ENCODE measurements around the gene SGK1. TPM values are rescaled to one million over a fixed set of nuclear protein-coding genes. Genes with fewer than 3 reads are reported as not detected.
A peak's percentile ranks its signal among the peaks of the same experiment; 100 is the strongest.

SGK1 gene
- total RNA-seq, 1 experiment from 2014 or later = 95.2 TPM

DNA sequence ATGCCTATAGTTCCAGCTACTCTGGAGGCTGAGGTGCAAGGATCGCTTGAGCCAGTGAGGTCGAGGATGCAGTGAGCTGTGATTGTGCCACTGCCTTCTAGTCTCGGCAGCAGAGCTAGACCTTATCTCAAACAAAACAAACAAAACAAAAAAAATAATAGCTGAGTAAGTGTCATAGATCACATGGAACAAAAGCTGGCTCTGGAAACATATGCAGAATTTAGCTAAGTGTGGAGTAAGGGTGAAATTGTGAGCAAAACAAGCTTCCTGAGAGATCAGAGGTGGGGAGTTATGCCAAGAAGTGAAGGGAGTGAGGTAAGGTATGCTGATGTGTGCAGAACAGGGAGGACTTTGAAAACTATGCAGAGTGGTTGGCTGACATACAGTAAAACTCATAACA is 18.7 kb downstream of the SGK1 start:
- Histone ChIP-seq H3F3A (ENCODE audit: low read length, unreplicated experiment) (no peaks in the 10 kb centered on the region), H3K9ac (ENCODE audit: low read length) (no peak overlapping the region), H2AFZ (ENCODE audit: low read length) (no peak overlapping the region), H4K20me1 (ENCODE audit: low read length) (no peaks in the 10 kb centered on the region), H3K36me3 (ENCODE audit: low read depth, low read length) (no peaks in the 10 kb centered on the region), H3K4me1 (ENCODE audit: insufficient read depth, low read length) (peaks cover 13% of the 10 kb centered on the region), H3K9me3 (ENCODE audit: low read length) (no peaks in the 10 kb centered on the region), H3K4me3 (ENCODE audit: low read length) (no peak overlapping the region), H3K4me2 (ENCODE audit: low read length) (no peak overlapping the region), H3K79me2 (ENCODE audit: low read length) (no peaks in the 10 kb centered on the region), H3K9me2 (replicated peaks; ENCODE audit: low read length) (no peaks in the 10 kb centered on the region), H3K27me3 (ENCODE audit: low read length) (no peaks in the 10 kb centered on the region), H3K27ac (ENCODE audit: low read length) (no peak overlapping the region)
- TF ChIP-seq, protein P1, sequence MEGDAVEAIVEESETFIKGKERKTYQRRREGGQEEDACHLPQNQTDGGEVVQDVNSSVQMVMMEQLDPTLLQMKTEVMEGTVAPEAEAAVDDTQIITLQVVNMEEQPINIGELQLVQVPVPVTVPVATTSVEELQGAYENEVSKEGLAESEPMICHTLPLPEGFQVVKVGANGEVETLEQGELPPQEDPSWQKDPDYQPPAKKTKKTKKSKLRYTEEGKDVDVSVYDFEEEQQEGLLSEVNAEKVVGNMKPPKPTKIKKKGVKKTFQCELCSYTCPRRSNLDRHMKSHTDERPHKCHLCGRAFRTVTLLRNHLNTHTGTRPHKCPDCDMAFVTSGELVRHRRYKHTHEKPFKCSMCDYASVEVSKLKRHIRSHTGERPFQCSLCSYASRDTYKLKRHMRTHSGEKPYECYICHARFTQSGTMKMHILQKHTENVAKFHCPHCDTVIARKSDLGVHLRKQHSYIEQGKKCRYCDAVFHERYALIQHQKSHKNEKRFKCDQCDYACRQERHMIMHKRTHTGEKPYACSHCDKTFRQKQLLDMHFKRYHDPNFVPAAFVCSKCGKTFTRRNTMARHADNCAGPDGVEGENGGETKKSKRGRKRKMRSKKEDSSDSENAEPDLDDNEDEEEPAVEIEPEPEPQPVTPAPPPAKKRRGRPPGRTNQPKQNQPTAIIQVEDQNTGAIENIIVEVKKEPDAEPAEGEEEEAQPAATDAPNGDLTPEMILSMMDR (conservative IDR thresholded peaks at IDR 0.05; ENCODE audit: low read depth, low read length) = no peak
- TF ChIP-seq EZH2 (IDR thresholded peaks at IDR 0.05; ENCODE audit: low read length, unreplicated experiment) = no peak
- TF ChIP-seq EZH2phosphoT487 (IDR thresholded peaks at IDR 0.05; ENCODE audit: borderline replicate concordance, low read length) = no peak
- DNase-seq (peak; percentile 2), ATAC-seq (peak; percentile 24; the same call in 1 of the 2 replicates)
- CTCF ChIA-PET = no interaction called here
- no TSS peak for BruUV-seq (replicated peaks)
- intact Hi-C loops (cut with micrococcal nuclease) = loop anchor here (10.0 kb wide), 1 partner anchor 124 kb away; no protein-coding TSS in a partner anchor
- POLR2A ChIA-PET (ENCODE audit: unreplicated experiment) = no interaction called here

DNA sequence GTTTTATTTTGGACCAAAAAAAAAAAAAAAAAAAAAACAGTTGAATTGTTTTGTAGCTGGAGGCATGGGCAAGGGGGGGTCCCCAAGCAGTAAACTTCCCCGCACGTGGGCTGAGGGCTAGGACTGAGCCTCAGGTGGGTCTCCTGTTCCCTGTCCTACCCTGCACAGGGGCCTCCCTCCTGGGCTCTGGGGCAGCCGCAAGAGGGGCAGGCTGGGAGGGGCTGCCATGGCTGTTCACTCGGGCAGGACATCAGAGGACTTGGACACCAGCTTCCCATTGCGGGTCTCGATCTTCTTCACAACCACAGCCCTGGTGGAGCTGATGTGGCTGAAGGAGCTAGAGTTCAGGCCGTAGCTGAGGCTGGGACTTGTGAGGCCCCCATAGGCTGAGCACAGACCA is 21.1 kb downstream of the SGK1 start:
- DNase-seq (no peak), ATAC-seq (no peak)
- Histone ChIP-seq H3K79me2 (ENCODE audit: low read length) (no peaks in the 10 kb centered on the region), H3K4me1 (ENCODE audit: insufficient read depth, low read length) (peaks cover 13% of the 10 kb centered on the region), H3K27me3 (ENCODE audit: low read length) (no peaks in the 10 kb centered on the region), H4K20me1 (ENCODE audit: low read length) (no peaks in the 10 kb centered on the region), H3K36me3 (ENCODE audit: low read depth, low read length) (no peaks in the 10 kb centered on the region), H3K9me3 (ENCODE audit: low read length) (no peaks in the 10 kb centered on the region), H3K9ac (ENCODE audit: low read length) (no peak overlapping the region), H3K4me2 (ENCODE audit: low read length) (no peak overlapping the region), H2AFZ (ENCODE audit: low read length) (no peak overlapping the region), H3F3A (ENCODE audit: low read length, unreplicated experiment) (no peaks in the 10 kb centered on the region), H3K27ac (ENCODE audit: low read length) (no peak overlapping the region), H3K4me3 (ENCODE audit: low read length) (no peak overlapping the region), H3K9me2 (replicated peaks; ENCODE audit: low read length) (no peaks in the 10 kb centered on the region)
- TF ChIP-seq EZH2phosphoT487 (IDR thresholded peaks at IDR 0.05; ENCODE audit: borderline replicate concordance, low read length) = no peak
- no peak for TF ChIP-seq EZH2 (IDR thresholded peaks at IDR 0.05; ENCODE audit: low read length, unreplicated experiment)
- TF ChIP-seq, protein P1 (conservative IDR thresholded peaks at IDR 0.05; ENCODE audit: low read depth, low read length) = no peak
- intact Hi-C loops (cut with micrococcal nuclease) = loop anchor here (10.0 kb wide), 1 partner anchor 122 kb away; no protein-coding TSS in a partner anchor
- ChIA-PET POLR2A (ENCODE audit: unreplicated experiment) (no interaction called here), CTCF (no interaction called here)
- BruUV-seq (replicated peaks) = no TSS peak

DNA sequence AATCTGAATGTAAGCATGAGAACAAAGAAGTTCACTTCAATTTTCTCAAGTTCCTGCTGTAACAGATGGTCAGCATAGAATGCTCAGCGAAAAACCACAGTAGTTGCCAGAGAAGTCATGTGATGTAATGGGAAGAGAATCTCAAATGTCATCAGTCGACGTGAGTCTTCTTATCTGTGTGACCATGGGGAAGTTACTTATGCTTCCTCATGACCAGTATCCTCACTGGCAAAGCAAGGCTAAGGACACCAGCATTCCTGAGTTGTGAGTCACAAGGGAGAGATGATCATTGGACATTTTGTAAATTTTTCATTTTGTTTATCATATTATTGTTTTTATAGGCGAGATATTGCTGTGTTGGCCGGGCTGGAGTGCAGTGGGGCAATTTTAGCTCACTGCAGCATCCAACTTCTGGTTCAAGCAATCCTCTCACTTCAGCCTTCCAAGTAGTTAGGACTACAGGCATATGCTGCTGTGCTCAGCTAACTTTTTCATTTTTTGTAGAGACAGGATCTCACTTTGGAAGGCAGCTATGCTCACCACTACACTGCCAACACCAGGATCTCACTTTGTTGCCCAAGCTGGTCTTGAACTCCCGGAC is 21.9 kb downstream of the SGK1 start:
- POLR2A ChIA-PET (ENCODE audit: unreplicated experiment) = no interaction called here
- CTCF ChIA-PET = no interaction called here
- H3K4me2 ChIP-seq (ENCODE audit: low read length) = peak overlapping the region; percentile 12

More for the DNA sequence above, 21.9 kb downstream of the SGK1 start:
- Histone ChIP-seq H2AFZ (ENCODE audit: low read length) (peak overlapping the region; percentile 56; the same call in 1 of the 2 replicates), H3K9me2 (replicated peaks; ENCODE audit: low read length) (no peaks in the 10 kb centered on the region), H3K36me3 (ENCODE audit: low read depth, low read length) (no peaks in the 10 kb centered on the region), H3K4me3 (ENCODE audit: low read length) (no peak overlapping the region), H3F3A (ENCODE audit: low read length, unreplicated experiment) (no peaks in the 10 kb centered on the region), H3K9ac (ENCODE audit: low read length) (no peak overlapping the region), H4K20me1 (ENCODE audit: low read length) (no peaks in the 10 kb centered on the region), H3K4me1 (ENCODE audit: insufficient read depth, low read length) (peaks cover 13% of the 10 kb centered on the region), H3K79me2 (ENCODE audit: low read length) (no peaks in the 10 kb centered on the region), H3K9me3 (ENCODE audit: low read length) (no peaks in the 10 kb centered on the region), H3K27ac (ENCODE audit: low read length) (peak overlapping the region; percentile 47), H3K27me3 (ENCODE audit: low read length) (no peaks in the 10 kb centered on the region)
- intact Hi-C loops (cut with micrococcal nuclease) = loop anchor here (10.0 kb wide), 1 partner anchor 121 kb away; no protein-coding TSS in a partner anchor
- no TSS peak for BruUV-seq (replicated peaks)
- TF ChIP-seq EZH2phosphoT487 (IDR thresholded peaks at IDR 0.05; ENCODE audit: borderline replicate concordance, low read length) (no peak), EZH2 (IDR thresholded peaks at IDR 0.05; ENCODE audit: low read length, unreplicated experiment) (no peak)
- TF ChIP-seq, protein P1 (conservative IDR thresholded peaks at IDR 0.05; ENCODE audit: low read depth, low read length) = no peak
- DNase-seq (peak; percentile 87), ATAC-seq (peak; percentile 89)
